Activated CD4-positive, alpha-beta T cell treated with anti-CD3 and anti-CD28 coated beads, Interleukin-2, amount 10 ng/mL, durations not matched to agents 7 days and 5 days (primary cell): ENCODE data around the gene LYSET. TPM values are rescaled to one million over a fixed set of nuclear protein-coding genes. Genes with fewer than 3 reads are reported as not detected.
"Not testable (repeated sequence)": the region's sequence is repeated elsewhere in the genome, so short reads cannot be mapped to it uniquely, and the experiment has no call there.

Experiments
- CTCF ChIA-PET: fragments of 350-600 bp; sonication (Branson Sonifier 250); formaldehyde crosslinking; loops from one replicate; lab custom pipeline; 2021; ENCODE audit warnings: antibody characterized with exemption; lab: Charles Lee
- POLR2A ChIA-PET: fragments of 350-600 bp; sonication (Branson Sonifier 250); formaldehyde crosslinking; loops from one replicate; lab custom pipeline; 2021; ENCODE audit warnings: antibody characterized with exemption; lab: Charles Lee
- DNase-seq: peaks from one replicate; pipeline ENCODE4 v3.0.0-alpha.2; 2020
- H3K27ac Mint-ChIP-seq: one replicate; pipeline ENCODE4 v1.8.0; 2021; ENCODE audit warnings: mild to moderate bottlenecking, moderate library complexity, mixed read lengths
- H3K27me3 Mint-ChIP-seq: one replicate; pipeline ENCODE4 v1.8.0; 2021; ENCODE audit warnings: mixed read lengths
- H3K36me3 Mint-ChIP-seq: one replicate; pipeline ENCODE4 v1.8.0; 2021; ENCODE audit warnings: low read depth, mixed read lengths
- H3K4me1 Mint-ChIP-seq: one replicate; pipeline ENCODE4 v1.8.0; 2021; ENCODE audit warnings: mixed read lengths
- H3K4me3 Mint-ChIP-seq: one replicate; pipeline ENCODE4 v1.8.0; 2021; ENCODE audit warnings: mild to moderate bottlenecking, moderate library complexity, mixed read lengths
- H3K9me3 Mint-ChIP-seq: one replicate; pipeline ENCODE4 v1.8.0; 2021; ENCODE audit warnings: mixed read lengths
- total RNA-seq, 2 experiments: library from RNA; stranded (reverse); gene quantifications; one replicate each; pipeline ENCODE4 v1.2.3, GENCODE V29; 2021

The LYSET gene
- total RNA-seq, 2 experiments from 2014 or later: 10.8 to 11.0 TPM

DNA sequence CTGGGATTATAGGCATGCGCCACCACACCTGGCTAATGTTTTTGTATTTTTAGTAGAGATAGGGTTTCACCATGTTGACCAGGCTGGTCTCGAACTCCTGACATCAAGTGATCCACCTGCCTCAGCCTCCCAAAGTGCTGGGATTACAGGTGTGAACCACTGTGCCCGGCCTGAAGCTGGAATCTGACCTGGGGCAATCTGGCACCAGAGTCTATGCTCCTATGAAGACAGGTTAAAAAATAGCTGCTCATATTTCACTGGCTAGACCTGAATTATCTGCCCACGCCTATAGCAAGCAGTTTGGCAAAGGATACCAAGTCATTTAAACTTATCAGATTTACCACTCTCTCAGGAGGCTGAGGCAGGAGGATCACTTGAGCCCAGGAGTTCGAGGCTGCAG, 10.4 kb upstream of the LYSET start:
- DNase-seq, H3K4me1 Mint-ChIP-seq, H3K4me3 Mint-ChIP-seq, H3K9me3 Mint-ChIP-seq, H3K27ac Mint-ChIP-seq, H3K27me3 Mint-ChIP-seq, POLR2A ChIA-PET, H3K36me3 Mint-ChIP-seq: not testable (repeated sequence)
- CTCF ChIA-PET: interaction anchor here (0.6 to 1.5 kb wide), 4 partner anchors 9 to 439 kb away, joined by 3 to 6 read pairs (median 4); no protein-coding TSS in a partner anchor

DNA sequence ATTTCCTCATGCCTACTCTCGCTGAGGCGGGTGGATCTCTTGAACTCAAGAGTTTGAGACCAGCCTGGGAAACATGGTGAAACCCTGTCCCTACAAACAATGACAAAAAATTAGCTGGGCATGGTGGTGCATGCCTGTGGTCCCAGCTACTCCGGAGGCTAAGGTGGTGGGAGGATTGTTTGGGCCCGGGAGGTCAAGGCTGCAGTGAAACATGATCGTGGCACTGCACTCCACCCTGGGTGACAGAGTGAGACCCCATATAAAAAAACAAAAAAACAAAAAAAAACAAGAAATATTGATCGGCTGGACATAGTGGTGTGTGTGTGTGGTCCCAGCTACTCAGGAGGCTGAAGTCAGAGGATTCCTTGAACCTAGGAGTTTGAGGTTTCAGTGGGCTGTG, 9.6 kb upstream of the LYSET start:
- Mint-ChIP-seq H3K4me1 (peaks cover 6% of the 10 kb centered on the region), H3K9me3 (no peaks in the 10 kb centered on the region), H3K27ac (no peak overlapping the region), H3K27me3 (peaks cover 3% of the 10 kb centered on the region), H3K36me3 (no peaks in the 10 kb centered on the region), H3K4me3 (no peak overlapping the region)
- no peak for DNase-seq
- ChIA-PET CTCF (interaction anchor here (0.7 to 1.4 kb wide), 2 partner anchors 62 to 600 kb away, joined by 3 read pairs; no protein-coding TSS in a partner anchor), POLR2A (no interaction called here)

DNA sequence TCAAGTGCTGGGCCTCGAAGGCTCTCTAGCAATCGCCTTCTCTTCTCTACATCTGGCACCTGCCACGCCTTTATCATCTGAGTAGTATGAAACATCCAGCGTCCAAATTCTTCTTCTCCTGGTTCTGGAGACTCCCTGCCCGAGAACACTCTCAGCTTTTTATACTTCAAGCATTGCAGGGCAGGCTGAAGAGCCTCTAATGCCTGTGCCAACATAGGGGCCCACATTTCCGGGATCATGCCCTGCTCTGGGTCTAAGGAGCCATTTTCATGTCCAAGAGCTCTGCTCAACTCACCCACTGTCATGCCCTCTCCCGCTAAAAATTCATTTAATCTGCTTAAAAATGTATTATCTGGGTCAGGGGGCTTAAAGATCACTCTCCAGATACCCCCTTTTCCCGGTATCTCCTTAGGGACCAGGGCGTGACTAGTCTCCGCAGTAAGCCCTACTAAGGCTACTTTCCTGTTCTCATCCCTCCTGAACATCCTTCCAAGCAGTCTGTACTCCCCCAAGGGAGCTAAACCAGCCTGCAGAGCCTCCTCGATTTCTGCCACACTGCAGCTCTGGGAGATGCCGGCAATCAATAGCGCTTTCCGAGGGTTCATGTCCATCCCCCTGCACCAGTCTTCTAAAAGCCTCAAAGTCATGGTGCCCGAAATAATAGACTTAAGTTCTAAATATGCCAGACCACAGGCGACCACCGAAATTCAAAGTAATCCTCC, 1.4 kb upstream of the LYSET start:
- Mint-ChIP-seq H3K9me3 (no peaks in the 10 kb centered on the region), H3K27me3 (no peaks in the 10 kb centered on the region), H3K36me3 (peaks cover 31% of the 10 kb centered on the region), H3K4me3 (peak overlapping the region; percentile 85), H3K4me1 (peaks cover 34% of the 10 kb centered on the region), H3K27ac (peak overlapping the region; percentile 88)
- ChIA-PET POLR2A (interaction anchor here (0.5 kb wide), 1 partner anchor 13 kb away, joined by 5 read pairs; no protein-coding TSS in a partner anchor), CTCF (interaction anchor here (0.5 to 3.2 kb wide), 7 partner anchors 10 to 70 kb away, joined by 3 to 13 read pairs (median 4); no protein-coding TSS in a partner anchor)
- peak; percentile 14 for DNase-seq

DNA sequence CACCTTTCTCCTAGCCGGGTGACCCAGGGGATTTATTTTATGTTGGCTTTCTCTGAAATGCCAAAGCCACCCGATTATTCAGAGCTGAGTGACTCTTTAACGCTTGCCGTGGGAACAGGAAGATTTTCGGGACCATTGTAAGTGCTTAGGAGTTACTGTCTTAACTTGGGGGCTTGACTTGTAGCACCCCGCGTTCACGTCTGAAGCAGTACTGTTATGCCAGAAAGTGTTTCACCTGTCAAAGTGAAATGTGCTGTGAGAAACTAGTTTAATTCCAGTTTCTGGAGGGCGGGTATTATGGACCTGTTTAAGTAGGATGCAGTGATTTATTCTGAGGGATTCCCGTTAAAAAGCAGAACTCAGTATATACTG, 218 bp downstream of the LYSET start:
- Mint-ChIP-seq H3K27me3 (no peaks in the 10 kb centered on the region), H3K4me1 (peaks cover 35% of the 10 kb centered on the region), H3K9me3 (no peaks in the 10 kb centered on the region), H3K36me3 (peaks cover 33% of the 10 kb centered on the region), H3K4me3 (peak overlapping the region; percentile 82), H3K27ac (peak overlapping the region; percentile 94)
- DNase-seq: no peak
- POLR2A ChIA-PET: no interaction called here
- CTCF ChIA-PET: interaction anchor here (1.0 to 3.2 kb wide), 6 partner anchors 9 to 77 kb away, joined by 3 to 13 read pairs (median 4); partner anchors contain the start of genes GON7 and UBR7

DNA sequence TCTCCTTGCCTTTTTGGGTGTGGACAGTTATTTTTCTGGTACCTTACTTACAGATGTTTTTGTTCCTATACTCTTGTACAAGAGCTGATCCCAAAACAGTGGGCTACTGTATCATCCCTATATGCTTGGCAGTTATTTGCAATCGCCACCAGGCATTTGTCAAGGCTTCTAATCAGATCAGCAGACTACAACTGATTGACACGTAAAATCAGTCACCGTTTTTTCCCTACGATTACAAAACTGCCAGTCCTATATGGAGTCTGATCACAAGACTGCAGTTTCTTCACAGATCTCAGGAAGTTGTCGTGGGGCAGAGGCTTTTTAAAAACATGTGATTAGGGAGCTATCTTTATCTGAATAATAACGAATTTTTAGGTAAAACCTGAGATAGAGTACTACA, 1.3 kb downstream of the LYSET start:
- Mint-ChIP-seq H3K27me3 (no peaks in the 10 kb centered on the region), H3K4me3 (peak overlapping the region; percentile 62), H3K27ac (peak overlapping the region; percentile 72), H3K4me1 (peaks cover 35% of the 10 kb centered on the region), H3K36me3 (peaks cover 34% of the 10 kb centered on the region), H3K9me3 (no peaks in the 10 kb centered on the region)
- no peak for DNase-seq
- ChIA-PET POLR2A (no interaction called here), CTCF (interaction anchor here (2.0 kb wide), 1 partner anchor 19 kb away, joined by 13 read pairs; the partner anchor contains the start of genes GON7 and UBR7)

DNA sequence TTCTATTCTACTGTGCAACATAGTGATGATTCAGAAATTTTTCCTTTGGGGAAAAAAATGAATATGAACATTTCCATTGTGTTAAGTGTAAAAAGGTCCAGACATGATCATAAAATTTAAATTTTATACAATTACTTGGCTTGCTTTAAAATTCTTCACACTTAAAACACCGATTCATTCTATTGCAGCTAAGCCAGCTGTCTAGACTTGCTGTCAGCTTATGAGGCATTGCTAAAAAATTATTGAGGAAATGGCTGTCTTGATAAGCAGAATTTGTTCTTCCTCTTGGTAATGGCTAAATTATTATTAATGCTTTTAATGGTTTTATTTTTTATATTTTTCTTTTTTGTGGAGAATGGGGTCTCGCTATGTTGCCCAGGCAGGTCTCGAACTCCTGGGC, 1.8 kb downstream of the LYSET start:
- Mint-ChIP-seq H3K4me3 (no peak overlapping the region), H3K9me3 (no peaks in the 10 kb centered on the region), H3K4me1 (peaks cover 35% of the 10 kb centered on the region), H3K27me3 (no peaks in the 10 kb centered on the region), H3K36me3 (peaks cover 29% of the 10 kb centered on the region), H3K27ac (no peak overlapping the region)
- DNase-seq: no peak
- ChIA-PET POLR2A (no interaction called here), CTCF (interaction anchor here (2.0 kb wide), 1 partner anchor 19 kb away, joined by 13 read pairs; the partner anchor contains the start of genes GON7 and UBR7)

DNA sequence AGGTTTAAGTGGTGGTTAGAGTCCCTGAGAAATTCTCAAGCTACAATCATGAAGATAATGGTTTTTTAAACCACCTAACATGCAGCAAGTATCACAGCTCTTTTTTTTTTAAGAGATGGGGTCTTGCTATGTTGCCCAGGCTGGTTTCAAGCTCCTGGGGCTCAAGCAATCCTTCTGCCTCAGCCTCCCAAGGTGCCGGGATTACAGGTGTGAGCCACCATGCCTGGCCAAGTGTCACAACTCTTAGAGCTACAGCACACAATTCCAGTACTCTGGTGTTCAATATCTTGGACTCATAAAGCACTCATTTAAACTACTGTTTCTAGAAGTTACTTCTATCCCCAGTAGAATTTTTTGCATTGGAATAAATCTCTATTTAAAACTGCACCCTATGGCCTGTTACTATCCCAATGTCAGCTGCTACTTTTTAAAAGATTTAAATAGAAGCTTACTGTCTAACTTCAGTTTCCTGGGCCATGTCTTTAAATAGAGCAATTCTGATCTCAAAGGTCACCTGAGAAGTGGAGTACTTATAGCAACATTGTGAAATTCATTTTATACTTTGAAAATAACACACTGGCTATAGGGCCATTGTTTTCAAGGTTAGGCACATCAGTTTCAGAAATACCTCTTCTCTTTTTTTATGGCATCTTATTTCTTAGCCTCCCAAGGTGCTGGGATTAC, 10.3 kb downstream of the LYSET start:
- no peak overlapping the region for H3K4me3 Mint-ChIP-seq
- DNase-seq: no peak
- H3K9me3 Mint-ChIP-seq: no peaks in the 10 kb centered on the region
- peaks cover 26% of the 10 kb centered on the region for H3K36me3 Mint-ChIP-seq
- H3K27me3 Mint-ChIP-seq: no peaks in the 10 kb centered on the region
- POLR2A ChIA-PET: no interaction called here
- H3K4me1 Mint-ChIP-seq: no peaks in the 10 kb centered on the region
- H3K27ac Mint-ChIP-seq: no peak overlapping the region
- CTCF ChIA-PET: interaction anchor here (1.0 to 2.3 kb wide), 3 partner anchors 11 to 27 kb away, joined by 3 to 5 read pairs (median 4); partner anchors contain the start of genes GON7 and UBR7

DNA sequence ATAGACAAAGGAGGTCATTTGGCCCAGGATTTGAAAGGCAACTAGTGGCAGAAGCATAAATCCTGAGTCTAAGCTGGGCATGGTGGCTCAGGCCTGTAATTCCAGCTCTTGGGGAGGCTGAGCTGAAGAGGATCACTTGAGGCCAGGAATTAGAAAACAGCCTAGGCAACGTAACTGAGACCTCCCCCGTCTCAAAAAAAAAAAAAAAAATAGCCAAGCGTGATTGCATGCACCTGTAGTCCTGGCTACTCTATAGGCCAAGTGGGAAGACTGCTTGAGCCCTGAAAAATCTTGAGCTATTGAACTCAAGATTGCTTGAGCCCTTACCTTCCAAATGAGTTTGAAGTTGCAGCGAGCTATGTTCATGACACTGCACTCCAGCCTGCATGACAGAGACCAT, 13.9 kb downstream of the LYSET start:
- peaks cover 27% of the 10 kb centered on the region for H3K36me3 Mint-ChIP-seq
- H3K4me1 Mint-ChIP-seq: peaks cover 11% of the 10 kb centered on the region
- no peaks in the 10 kb centered on the region for H3K9me3 Mint-ChIP-seq
- no peak overlapping the region for H3K4me3 Mint-ChIP-seq
- ChIA-PET CTCF (no interaction called here), POLR2A (no interaction called here)
- no peaks in the 10 kb centered on the region for H3K27me3 Mint-ChIP-seq
- DNase-seq: no peak
- no peak overlapping the region for H3K27ac Mint-ChIP-seq

DNA sequence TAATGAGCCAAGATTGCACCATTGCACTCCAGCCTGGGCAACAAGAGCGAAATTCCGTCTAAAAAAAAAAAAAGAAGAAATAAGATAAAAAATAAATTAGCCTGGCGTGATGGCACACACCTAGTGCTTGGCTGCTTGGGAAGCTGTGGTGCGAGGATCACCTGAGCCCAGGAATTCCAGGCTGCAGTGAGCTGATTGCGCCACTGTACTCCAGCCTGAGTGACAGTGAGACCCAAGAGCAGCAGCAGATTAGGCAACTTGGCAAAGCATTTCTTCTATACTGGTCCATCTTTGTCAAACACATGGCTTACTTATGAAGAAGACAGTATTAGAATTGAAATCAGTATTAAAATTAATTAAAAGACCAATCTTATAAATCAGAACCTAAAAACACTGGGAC, 15.4 kb downstream of the LYSET start:
- no peaks in the 10 kb centered on the region for H3K9me3 Mint-ChIP-seq
- peaks cover 24% of the 10 kb centered on the region for H3K4me1 Mint-ChIP-seq
- H3K4me3 Mint-ChIP-seq: no peak overlapping the region
- H3K36me3 Mint-ChIP-seq: peaks cover 35% of the 10 kb centered on the region
- ChIA-PET CTCF (interaction anchor here (0.6 kb wide), 1 partner anchor 18 kb away, joined by 3 read pairs; no protein-coding TSS in a partner anchor), POLR2A (no interaction called here)
- no peak for DNase-seq
- H3K27ac Mint-ChIP-seq: no peak overlapping the region
- H3K27me3 Mint-ChIP-seq: no peaks in the 10 kb centered on the region

DNA sequence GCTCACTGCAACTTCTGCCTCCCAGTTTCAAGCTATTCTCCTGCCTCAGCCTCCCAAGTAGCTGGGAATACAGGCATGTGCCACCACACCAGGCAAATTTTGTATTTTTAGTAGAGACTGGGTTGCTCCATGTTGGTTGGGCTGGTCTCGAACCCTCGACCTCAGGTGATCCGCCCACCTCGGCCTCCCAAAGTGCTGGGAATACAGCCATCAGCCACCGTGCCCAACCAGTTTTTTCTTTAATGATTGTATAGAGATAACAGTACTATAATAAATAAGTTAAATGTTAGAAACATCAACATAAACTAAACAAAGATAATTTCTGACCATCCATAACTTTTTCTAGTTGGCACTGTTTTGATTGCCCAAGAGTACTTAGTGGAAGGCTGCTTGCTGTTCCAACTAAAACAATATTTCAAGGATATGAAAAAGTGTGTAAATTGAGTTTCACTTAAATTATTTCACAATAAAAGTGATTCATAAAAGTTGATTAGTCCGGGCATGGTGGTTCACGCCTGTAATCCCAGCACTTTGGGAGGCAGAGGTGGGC, 16.1 kb downstream of the LYSET start:
- Mint-ChIP-seq H3K4me1 (peaks cover 26% of the 10 kb centered on the region), H3K27ac (no peak overlapping the region), H3K9me3 (no peaks in the 10 kb centered on the region), H3K36me3 (peaks cover 40% of the 10 kb centered on the region), H3K4me3 (no peak overlapping the region), H3K27me3 (no peaks in the 10 kb centered on the region)
- ChIA-PET POLR2A (no interaction called here), CTCF (interaction anchor here (0.6 kb wide), 1 partner anchor 18 kb away, joined by 3 read pairs; no protein-coding TSS in a partner anchor)
- DNase-seq: no peak

DNA sequence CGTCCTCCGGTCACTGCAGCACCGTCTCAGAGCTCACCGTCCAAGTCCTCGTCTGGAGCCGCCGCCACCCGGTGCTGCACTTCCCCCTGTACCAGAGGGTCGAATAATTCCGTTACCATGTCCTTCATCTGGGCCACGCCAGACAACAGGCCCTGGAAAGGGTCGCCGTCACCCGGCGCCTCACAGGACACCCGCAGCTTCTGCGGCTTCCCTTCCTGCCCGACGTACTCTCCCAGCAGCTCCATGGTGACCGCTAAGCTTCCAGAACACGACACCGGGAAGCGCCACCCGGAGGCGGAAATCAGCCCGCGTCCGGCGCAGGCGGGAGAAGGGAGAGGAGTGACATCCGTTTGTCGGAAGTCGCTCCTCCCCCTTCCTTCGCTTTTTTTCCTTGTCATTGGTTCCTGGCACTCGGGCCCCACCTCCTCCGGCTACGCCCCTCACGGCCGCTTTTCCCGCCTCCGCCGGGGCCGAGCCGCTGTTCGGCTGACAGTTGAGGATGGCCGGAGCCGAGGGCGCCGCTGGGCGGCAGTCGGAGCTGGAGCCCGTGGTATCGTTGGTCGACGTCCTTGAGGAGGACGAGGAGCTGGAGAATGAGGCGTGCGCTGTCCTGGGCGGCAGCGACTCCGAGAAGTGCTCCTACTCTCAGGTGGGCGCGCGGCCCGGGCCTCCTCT, 21.8 kb downstream of the LYSET start, which contains the start of the genes GON7 and UBR7:
GON7 (minus strand) TSS at position 273 of the 675 bp plus-strand sequence; CDS start at position 245, 28 bp downstream.
UBR7 (plus strand) TSS at position 464 of the 675 bp plus-strand sequence; CDS start at position 500, 36 bp downstream.
- peak within 1 kb of the TSS; percentile 94 for H3K27ac Mint-ChIP-seq
- H3K4me3 Mint-ChIP-seq: peak within 1 kb of the TSS; percentile 79
- H3K36me3 Mint-ChIP-seq: peaks cover 32% of the 10 kb centered on the region
- ChIA-PET POLR2A (interaction anchor here (0.5 kb wide), 1 partner anchor 359 kb away, joined by 3 read pairs; no protein-coding TSS in a partner anchor), CTCF (interaction anchor here (0.7 to 2.5 kb wide), 11 partner anchors 11 to 136 kb away, joined by 3 to 13 read pairs (median 4); partner anchors contain the start of genes LYSET and MOAP1)
- no peaks in the 10 kb centered on the region for H3K27me3 Mint-ChIP-seq
- DNase-seq: peak; percentile 94
- no peaks in the 10 kb centered on the region for H3K9me3 Mint-ChIP-seq
- peaks cover 47% of the 10 kb centered on the region for H3K4me1 Mint-ChIP-seq
